ENCODE measurements around the gene LNP1. TPM values are rescaled to one million over a fixed set of nuclear protein-coding genes. Genes with fewer than 3 reads are reported as not detected.
A peak's percentile ranks its signal among the peaks of the same experiment; 100 is the strongest.
"Not testable (repeated sequence)": the region's sequence is repeated elsewhere in the genome, so short reads cannot be mapped to it uniquely, and the experiment has no call there.

The LNP1 gene
- total RNA-seq (5.9 TPM), polyA plus RNA-seq (ENCODE audit: insufficient read depth in 1 of 8, insufficient read length in 8 of 8, low replicate concordance in 1 of 8) (1 to 10 TPM; 5.5 to 8.2 (median 6.6) TPM)
- long read RNA-seq, donor 1, partial matches to known transcripts = 0 of 2 reads
- long read RNA-seq, donor 1, other reads (novel, unspliced or antisense) = 0 of 2 reads
- long read RNA-seq, donor 2 = 0 reads
- long read RNA-seq, donor 3, partial matches to known transcripts = 0 of 2 reads
- long read RNA-seq, donor 3, other reads (novel, unspliced or antisense) = 0 of 2 reads
- long read RNA-seq, donor 4, partial matches to known transcripts = 0 of 2 reads
- long read RNA-seq, donor 4, other reads (novel, unspliced or antisense) = 0 of 2 reads
- long read RNA-seq, donor 5, transcript LNP1-201 (4 exons, 2,210 nt) = major isoform, 5 of 5 reads
- long read RNA-seq, donor 5, partial matches to known transcripts = 0 of 5 reads
- long read RNA-seq, donor 5, other reads (novel, unspliced or antisense) = 0 of 5 reads
- long read RNA-seq, donor 6, partial matches to known transcripts = 0 of 2 reads
- long read RNA-seq, donor 6, other reads (novel, unspliced or antisense) = 0 of 2 reads
- long read RNA-seq, donor 7, partial matches to known transcripts = 0 of 1 reads
- long read RNA-seq, donor 7, other reads (novel, unspliced or antisense) = 0 of 1 reads
- long read RNA-seq, donor 8, partial matches to known transcripts = 0 of 2 reads
- long read RNA-seq, donor 8, other reads (novel, unspliced or antisense) = 0 of 2 reads
- long read RNA-seq, donor 9, partial matches to known transcripts = 0 of 2 reads
- long read RNA-seq, donor 9, other reads (novel, unspliced or antisense) = 0 of 2 reads
- long read RNA-seq, donor 10, partial matches to known transcripts = 0 of 1 reads
- long read RNA-seq, donor 10, other reads (novel, unspliced or antisense) = 0 of 1 reads
- long read RNA-seq, donor 11, partial matches to known transcripts = 0 of 3 reads
- long read RNA-seq, donor 11, other reads (novel, unspliced or antisense) = 0 of 3 reads

DNA sequence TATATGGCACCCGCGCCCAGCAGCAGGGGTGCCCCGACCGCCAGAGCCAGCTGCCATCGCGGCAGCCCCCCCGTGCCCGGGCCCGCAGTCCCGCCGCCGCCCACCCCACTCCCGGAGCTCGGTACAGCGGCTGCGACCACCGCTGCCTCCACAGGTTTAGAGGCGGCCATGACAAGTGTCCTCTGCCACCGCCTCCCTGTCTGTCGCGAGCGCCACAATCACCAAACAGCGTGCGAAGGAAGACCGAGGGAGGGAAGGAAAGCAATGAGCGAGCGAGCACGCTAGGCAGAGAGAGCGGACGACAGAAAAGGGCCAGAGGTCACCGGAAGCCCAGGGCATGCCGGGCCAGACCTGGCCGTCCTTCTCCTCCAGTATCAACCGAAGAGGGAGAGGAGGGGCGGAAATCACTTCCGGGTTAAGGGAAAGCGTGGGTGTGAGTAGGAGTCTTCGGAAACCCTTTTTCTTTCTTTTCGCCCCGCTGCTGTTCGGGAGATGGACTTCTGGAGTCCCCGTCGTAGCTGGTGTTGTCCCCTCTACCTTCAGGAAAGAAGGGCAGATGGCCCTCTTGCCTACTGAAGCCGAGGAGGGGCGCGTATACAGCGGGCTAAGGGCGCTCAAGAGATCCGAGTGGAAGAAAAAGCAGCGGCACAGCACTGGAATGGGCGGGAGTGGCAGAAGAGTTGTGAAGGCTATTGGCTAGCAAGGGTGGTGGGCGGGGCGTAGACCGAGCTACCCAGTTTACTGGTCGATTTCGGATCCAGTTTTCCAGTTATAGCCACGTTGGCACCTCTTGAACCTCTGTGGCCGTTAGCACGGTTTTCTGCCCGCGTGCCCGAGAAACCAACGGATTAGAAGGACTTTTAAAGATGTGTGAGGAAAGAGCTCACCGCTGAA is at the start of gene LNP1, which contains the start of gene TOMM70:
TSS of gene LNP1 (plus strand) at position 760 of the 894 bp plus-strand sequence. CDS start 28,191 bp downstream, outside the sequence.
TSS of gene TOMM70 (minus strand) at position 310 of the 894 bp plus-strand sequence. CDS start at position 170, 140 bp downstream.
- no peaks in the 10 kb centered on the region for H3K27me3 ChIP-seq (ENCODE audit: control insufficient read depth, insufficient read depth, low read length)
- H3K4me3 ChIP-seq (ENCODE audit: low read length) = peak within 1 kb of the TSS; percentile 87
- H3K9me3 ChIP-seq (replicated peaks; ENCODE audit: control insufficient read depth, low read depth, low read length) = no peaks in the 10 kb centered on the region
- whole genome bisulfite sequencing (ENCODE audit: insufficient coverage) = under 1% methylated on average over 52 of the region's 64 CpGs
- peaks cover 9% of the 10 kb centered on the region for H3K4me1 ChIP-seq (ENCODE audit: control insufficient read depth, insufficient read depth, low read length)
- peak; percentile 99 for DNase-seq
- H3K27ac ChIP-seq (ENCODE audit: low read length) = peak within 1 kb of the TSS; percentile 99
- no peaks in the 10 kb centered on the region for H3K36me3 ChIP-seq (ENCODE audit: control insufficient read depth, insufficient read depth, low read length)

GRCh38 chr3:100351770-100352169 is 49.6 kb upstream of the LNP1 start:
- peaks cover 52% of the 10 kb centered on the region for H3K36me3 ChIP-seq (ENCODE audit: control insufficient read depth, insufficient read depth, low read length)
- WGBS (ENCODE audit: insufficient coverage) = no CpG with 5 or more reads among the region's 2 CpGs
- H3K4me3 ChIP-seq (ENCODE audit: low read length); H3K27ac ChIP-seq (ENCODE audit: low read length); H3K9me3 ChIP-seq (replicated peaks; ENCODE audit: control insufficient read depth, low read depth, low read length); DNase-seq; H3K27me3 ChIP-seq (ENCODE audit: control insufficient read depth, insufficient read depth, low read length); H3K4me1 ChIP-seq (ENCODE audit: control insufficient read depth, insufficient read depth, low read length): not testable (repeated sequence)

GRCh38 chr3:100352296-100353231 is 48.8 kb upstream of the LNP1 start:
- no peaks in the 10 kb centered on the region for H3K9me3 ChIP-seq (replicated peaks; ENCODE audit: control insufficient read depth, low read depth, low read length)
- no peaks in the 10 kb centered on the region for H3K4me1 ChIP-seq (ENCODE audit: control insufficient read depth, insufficient read depth, low read length)
- no peak overlapping the region for H3K27ac ChIP-seq (ENCODE audit: low read length)
- peaks cover 52% of the 10 kb centered on the region for H3K36me3 ChIP-seq (ENCODE audit: control insufficient read depth, insufficient read depth, low read length)
- no peak for DNase-seq
- H3K27me3 ChIP-seq (ENCODE audit: control insufficient read depth, insufficient read depth, low read length) = no peaks in the 10 kb centered on the region
- WGBS (ENCODE audit: insufficient coverage) = no CpG with 5 or more reads among the region's 10 CpGs
- no peak overlapping the region for H3K4me3 ChIP-seq (ENCODE audit: low read length)

DNA sequence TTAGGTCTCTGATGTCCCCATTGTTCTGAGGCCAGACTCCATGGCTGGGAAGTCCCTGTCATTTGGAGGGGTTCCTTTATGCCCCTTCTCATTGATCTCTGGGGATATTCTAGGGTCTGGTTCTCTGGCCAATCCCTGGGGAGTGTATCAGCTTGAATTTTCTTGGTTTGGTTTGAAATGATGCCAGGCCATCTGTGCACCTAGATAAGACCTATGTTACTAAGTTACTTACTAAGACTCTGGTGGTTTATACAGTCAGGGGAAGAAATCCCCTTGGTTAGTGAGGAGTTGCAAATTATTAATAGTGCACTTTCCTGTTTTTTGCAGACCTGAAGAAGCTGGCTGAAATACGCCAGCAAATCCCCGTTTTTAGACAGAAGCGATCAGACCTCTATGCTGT is 46.5 kb upstream of the LNP1 start:
- no CpG with 5 or more reads among the region's 3 CpGs for WGBS (ENCODE audit: insufficient coverage)
- no peak overlapping the region for H3K27ac ChIP-seq (ENCODE audit: low read length)
- no peaks in the 10 kb centered on the region for H3K9me3 ChIP-seq (replicated peaks; ENCODE audit: control insufficient read depth, low read depth, low read length)
- no peak overlapping the region for H3K4me3 ChIP-seq (ENCODE audit: low read length)
- H3K27me3 ChIP-seq (ENCODE audit: control insufficient read depth, insufficient read depth, low read length) = no peaks in the 10 kb centered on the region
- H3K4me1 ChIP-seq (ENCODE audit: control insufficient read depth, insufficient read depth, low read length) = no peaks in the 10 kb centered on the region
- peaks cover 35% of the 10 kb centered on the region for H3K36me3 ChIP-seq (ENCODE audit: control insufficient read depth, insufficient read depth, low read length)
- DNase-seq = no peak

- no peak overlapping the region for H3K4me3 ChIP-seq (ENCODE audit: low read length)
- no CpG with 5 or more reads among the region's 2 CpGs for WGBS (ENCODE audit: insufficient coverage)
- peaks cover 28% of the 10 kb centered on the region for H3K36me3 ChIP-seq (ENCODE audit: control insufficient read depth, insufficient read depth, low read length)
- H3K9me3 ChIP-seq (replicated peaks; ENCODE audit: control insufficient read depth, low read depth, low read length) = peaks cover 3% of the 10 kb centered on the region
- H3K27me3 ChIP-seq (ENCODE audit: control insufficient read depth, insufficient read depth, low read length) = no peaks in the 10 kb centered on the region
- no peak for DNase-seq
- no peak overlapping the region for H3K27ac ChIP-seq (ENCODE audit: low read length)
- no peaks in the 10 kb centered on the region for H3K4me1 ChIP-seq (ENCODE audit: control insufficient read depth, insufficient read depth, low read length)
Observed at GRCh38 chr3:100358413-100358812, 42.9 kb upstream of the LNP1 start.

DNA sequence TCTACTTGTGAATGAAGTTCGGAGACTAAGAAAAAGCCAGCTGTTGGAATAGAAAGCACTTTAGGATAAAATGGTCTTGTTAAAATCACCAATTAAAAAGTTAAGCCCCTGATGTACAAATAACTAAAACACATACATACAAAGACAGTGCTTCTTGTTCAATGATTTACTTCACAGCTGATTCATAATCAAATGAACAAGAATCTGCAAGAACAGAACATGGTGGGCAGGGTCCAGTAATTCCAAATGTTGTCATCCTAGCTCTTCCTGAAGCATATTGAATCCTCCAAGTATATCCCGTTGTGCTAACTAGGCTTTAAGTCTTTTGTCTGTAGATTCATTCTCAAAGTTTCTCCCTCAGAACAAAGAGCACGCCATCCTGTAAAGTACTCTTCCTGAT is 42.3 kb upstream of the LNP1 start:
- 92% methylated on average over 2 of the region's 3 CpGs for WGBS (ENCODE audit: insufficient coverage)
- Histone ChIP-seq H3K36me3 (ENCODE audit: control insufficient read depth, insufficient read depth, low read length) (peaks cover 28% of the 10 kb centered on the region), H3K4me1 (ENCODE audit: control insufficient read depth, insufficient read depth, low read length) (no peaks in the 10 kb centered on the region), H3K4me3 (ENCODE audit: low read length) (no peak overlapping the region), H3K27me3 (ENCODE audit: control insufficient read depth, insufficient read depth, low read length) (no peaks in the 10 kb centered on the region), H3K27ac (ENCODE audit: low read length) (no peak overlapping the region), H3K9me3 (replicated peaks; ENCODE audit: control insufficient read depth, low read depth, low read length) (peaks cover 3% of the 10 kb centered on the region)
- DNase-seq = no peak

- no peak overlapping the region for H3K27ac ChIP-seq (ENCODE audit: low read length)
- H3K36me3 ChIP-seq (ENCODE audit: control insufficient read depth, insufficient read depth, low read length) = peaks cover 24% of the 10 kb centered on the region
- 97% methylated on average over 4 of the region's 4 CpGs for WGBS (ENCODE audit: insufficient coverage)
Observed at GRCh38 chr3:100360757-100361496, 40.4 kb upstream of the LNP1 start.

GRCh38 chr3:100361897-100362296 is 39.4 kb upstream of the LNP1 start:
- Histone ChIP-seq H3K27ac (ENCODE audit: low read length) (no peak overlapping the region), H3K9me3 (replicated peaks; ENCODE audit: control insufficient read depth, low read depth, low read length) (peaks cover 3% of the 10 kb centered on the region), H3K36me3 (ENCODE audit: control insufficient read depth, insufficient read depth, low read length) (peaks cover 26% of the 10 kb centered on the region), H3K4me1 (ENCODE audit: control insufficient read depth, insufficient read depth, low read length) (no peaks in the 10 kb centered on the region), H3K4me3 (ENCODE audit: low read length) (no peak overlapping the region), H3K27me3 (ENCODE audit: control insufficient read depth, insufficient read depth, low read length) (no peaks in the 10 kb centered on the region)
- WGBS (ENCODE audit: insufficient coverage) = 77% methylated on average over 1 of the region's 1 CpG
- DNase-seq = no peak

More at GRCh38 chr3:100360757-100361496, 40.4 kb upstream of the LNP1 start:
- DNase-seq = no peak
- Histone ChIP-seq H3K9me3 (replicated peaks; ENCODE audit: control insufficient read depth, low read depth, low read length) (peaks cover 3% of the 10 kb centered on the region), H3K4me3 (ENCODE audit: low read length) (no peak overlapping the region), H3K27me3 (ENCODE audit: control insufficient read depth, insufficient read depth, low read length) (no peaks in the 10 kb centered on the region), H3K4me1 (ENCODE audit: control insufficient read depth, insufficient read depth, low read length) (no peaks in the 10 kb centered on the region)

Measured in muscle of leg (tissue), 16 donors.